Astrocyte of the spinal cord (primary cell): ENCODE measurements around the gene BCL2L15.
"Not testable (repeated sequence)": the region's sequence is repeated elsewhere in the genome, so short reads cannot be mapped to it uniquely, and the experiment has no call there.

Experiments
- DNase-seq: peaks from one replicate; pipeline ENCODE4 v3.0.0; 2011; ENCODE audit warnings: low read depth, low spot score
- H3K4me3 ChIP-seq: 2 replicates; pipeline ENCODE4 v1.5.1; 2011; ENCODE audit warnings: low read depth, mild to moderate bottlenecking, low read length, moderate library complexity
- in situ Hi-C: cut with HindIII; loops from 2 replicates; pipeline ENCODE4 v1.10.0; 2017; ENCODE audit warnings: low sequenced_read_pairs
- TF ChIP-seq, protein P1 (sequence below): IDR thresholded peaks from 2 replicates; pipeline ENCODE4 v1.5.1; 2012; ENCODE audit warnings: low read depth, mild to moderate bottlenecking, low read length, inconsistent platforms

BCL2L15 gene

DNA sequence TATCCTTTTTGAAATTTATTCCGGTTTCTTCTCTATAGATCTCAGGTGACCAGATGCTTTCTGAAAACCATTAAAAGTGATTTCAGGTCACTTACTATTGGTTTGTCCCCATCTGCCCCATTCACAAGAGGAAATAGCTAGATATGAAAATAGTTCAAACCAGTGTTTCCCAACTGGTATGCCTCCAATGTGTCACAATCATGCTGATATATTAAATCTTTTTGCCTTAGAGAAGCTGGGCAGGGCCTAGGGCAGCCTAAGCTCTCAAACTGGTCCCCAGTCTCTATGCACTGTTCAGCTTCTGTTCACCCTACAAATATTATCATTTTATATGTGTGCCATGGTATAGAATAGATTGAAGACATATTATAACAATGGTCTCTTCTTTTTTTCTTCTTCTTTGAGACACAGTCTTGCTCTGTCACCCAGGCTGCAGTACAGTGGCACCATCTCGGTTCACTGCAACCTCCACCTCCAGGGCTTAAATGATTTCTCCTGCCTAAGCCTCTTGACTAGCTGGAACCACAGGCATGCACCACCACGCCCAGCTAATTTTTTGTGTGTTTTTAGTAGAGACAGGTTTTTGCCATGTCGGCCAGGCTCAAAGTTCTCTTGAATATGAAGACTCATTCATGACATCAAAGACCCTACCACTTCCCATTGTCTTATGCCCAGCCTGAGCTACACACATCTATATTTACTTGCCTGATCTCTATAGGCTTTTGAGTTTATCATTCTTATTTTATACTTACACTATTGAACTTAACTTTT lies 31.6 kb downstream of the BCL2L15 start:
- no peak overlapping the region for H3K4me3 ChIP-seq
- in situ Hi-C loops: no loop called here
- TF ChIP-seq, protein P1, sequence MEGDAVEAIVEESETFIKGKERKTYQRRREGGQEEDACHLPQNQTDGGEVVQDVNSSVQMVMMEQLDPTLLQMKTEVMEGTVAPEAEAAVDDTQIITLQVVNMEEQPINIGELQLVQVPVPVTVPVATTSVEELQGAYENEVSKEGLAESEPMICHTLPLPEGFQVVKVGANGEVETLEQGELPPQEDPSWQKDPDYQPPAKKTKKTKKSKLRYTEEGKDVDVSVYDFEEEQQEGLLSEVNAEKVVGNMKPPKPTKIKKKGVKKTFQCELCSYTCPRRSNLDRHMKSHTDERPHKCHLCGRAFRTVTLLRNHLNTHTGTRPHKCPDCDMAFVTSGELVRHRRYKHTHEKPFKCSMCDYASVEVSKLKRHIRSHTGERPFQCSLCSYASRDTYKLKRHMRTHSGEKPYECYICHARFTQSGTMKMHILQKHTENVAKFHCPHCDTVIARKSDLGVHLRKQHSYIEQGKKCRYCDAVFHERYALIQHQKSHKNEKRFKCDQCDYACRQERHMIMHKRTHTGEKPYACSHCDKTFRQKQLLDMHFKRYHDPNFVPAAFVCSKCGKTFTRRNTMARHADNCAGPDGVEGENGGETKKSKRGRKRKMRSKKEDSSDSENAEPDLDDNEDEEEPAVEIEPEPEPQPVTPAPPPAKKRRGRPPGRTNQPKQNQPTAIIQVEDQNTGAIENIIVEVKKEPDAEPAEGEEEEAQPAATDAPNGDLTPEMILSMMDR: no peak
- no peak for DNase-seq

DNA sequence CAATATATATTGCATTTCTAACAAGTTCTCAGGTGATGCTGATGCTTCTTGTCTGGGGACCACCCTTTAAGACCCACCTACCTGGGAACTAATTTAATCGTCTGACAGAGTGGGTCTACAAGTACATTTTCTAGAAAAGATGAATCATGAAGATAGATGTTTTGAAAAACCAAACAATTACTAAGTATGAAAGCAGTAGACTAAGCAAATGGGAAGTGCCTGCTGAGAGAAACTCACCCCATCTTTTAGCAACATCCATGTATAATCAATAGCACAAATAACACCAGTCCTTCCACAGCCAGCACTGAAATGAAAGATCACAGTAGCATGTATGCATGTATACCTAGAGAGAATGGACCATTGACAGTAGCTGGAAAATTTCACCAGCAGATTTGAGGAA lies 33.1 kb downstream of the BCL2L15 start:
- TF ChIP-seq, protein P1: no peak
- no peak overlapping the region for H3K4me3 ChIP-seq
- DNase-seq: no peak
- in situ Hi-C loops: no loop called here

DNA sequence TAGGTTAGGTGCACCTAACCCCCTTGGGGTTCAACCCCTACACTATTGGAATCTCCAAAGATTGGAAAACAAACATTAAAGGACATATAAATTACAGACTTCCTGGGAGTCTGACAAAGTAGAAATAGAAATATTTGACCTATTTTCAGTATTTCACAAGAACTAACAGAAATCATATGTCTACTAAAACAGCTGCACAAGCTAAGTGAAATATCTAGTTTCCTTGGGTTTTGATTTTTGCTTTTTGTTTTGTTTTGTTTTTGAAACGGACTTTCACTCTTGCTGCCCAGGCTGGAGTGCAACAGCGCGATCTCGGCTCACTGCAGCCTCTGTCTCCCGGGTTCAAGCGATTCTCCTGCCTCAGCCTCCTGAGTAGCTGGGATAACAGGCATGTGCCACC lies 34.7 kb downstream of the BCL2L15 start:
- in situ Hi-C loops, H3K4me3 ChIP-seq, DNase-seq: not testable (repeated sequence)

DNA sequence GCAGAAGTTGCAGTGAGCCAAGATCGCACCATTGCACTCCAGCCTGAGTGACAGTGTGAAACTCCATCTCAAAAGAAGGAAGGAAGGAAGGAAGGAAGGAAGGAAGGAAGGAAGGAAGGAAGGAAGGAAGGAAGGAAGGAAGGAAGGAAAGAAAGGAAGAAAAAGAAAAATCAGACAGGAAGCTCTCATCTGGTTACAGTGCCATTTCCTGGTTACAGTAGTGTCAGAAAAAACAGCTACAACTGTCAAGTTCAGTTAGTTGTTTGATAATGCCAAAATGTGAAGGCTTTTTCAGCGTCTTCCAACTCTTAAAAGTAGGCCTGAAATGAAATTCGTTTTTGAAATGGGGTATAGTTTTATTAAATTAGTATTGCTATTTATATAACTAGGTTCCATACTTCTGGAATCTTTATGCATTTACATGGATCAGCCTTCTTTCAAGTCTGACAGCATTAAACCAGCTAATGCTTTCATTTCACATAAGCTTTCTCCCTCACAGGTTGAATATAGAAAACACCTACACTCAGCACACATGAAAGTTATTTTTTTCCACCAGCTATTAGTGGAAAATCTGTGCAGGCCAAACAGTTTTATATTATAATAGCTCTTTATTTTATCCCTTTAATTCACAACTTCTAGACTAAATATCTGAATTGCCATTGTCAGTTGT lies 37.1 kb downstream of the BCL2L15 start:
- H3K4me3 ChIP-seq: no peak overlapping the region
- in situ Hi-C loops: no loop called here
- DNase-seq: no peak
- TF ChIP-seq, protein P1: no peak

DNA sequence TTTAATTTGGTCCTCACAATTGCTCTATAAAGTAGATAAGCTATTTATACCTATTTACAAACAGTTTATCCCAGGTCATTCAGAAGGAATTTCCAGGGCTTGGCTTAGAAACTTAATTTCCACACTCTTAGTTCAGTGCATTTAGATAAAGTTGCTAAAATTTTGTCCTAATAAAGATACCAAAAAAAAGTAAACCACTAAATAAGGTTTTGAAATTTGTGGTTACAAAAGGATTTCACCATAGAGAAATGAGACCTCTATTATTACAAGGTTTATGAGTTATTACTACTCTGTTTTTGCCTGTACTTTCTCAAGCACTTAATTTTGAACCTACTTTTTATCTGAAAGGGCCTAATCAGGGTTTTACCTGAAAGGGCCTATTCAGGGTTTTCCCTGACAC lies 38.3 kb downstream of the BCL2L15 start:
- DNase-seq: no peak
- in situ Hi-C loops: no loop called here
- no peak overlapping the region for H3K4me3 ChIP-seq
- TF ChIP-seq, protein P1: no peak

DNA sequence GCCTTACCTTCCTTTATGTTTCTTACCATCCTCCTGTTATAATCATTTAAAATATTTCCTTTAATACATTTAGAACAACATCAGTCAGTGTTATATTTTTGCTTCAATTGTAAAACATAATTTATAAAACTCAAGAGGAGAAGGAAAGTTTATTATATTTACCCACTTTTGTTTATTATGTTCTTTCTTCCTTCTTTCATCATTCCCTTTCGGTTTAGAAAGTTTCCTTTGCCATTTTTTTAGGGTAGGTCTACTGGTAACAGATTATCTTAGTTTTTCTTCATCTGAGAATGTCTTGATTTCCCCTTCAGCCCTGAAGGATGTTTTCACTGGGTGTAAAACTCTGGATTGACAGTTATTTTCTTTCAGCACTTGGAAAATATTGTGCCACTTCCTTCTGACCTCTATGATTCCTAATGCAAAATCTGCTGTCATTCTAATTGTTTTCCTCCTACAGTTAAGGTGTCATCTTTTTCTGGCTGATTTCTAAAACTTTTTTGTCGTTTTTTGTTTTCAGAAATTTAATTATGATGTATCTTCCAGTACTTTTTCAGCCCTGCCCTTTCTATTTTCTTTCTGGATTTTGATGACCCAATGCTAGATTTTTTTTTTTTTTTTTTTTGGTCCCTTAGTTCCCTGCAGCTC lies 40.9 kb downstream of the BCL2L15 start:
- no peak overlapping the region for H3K4me3 ChIP-seq
- in situ Hi-C loops: no loop called here
- TF ChIP-seq, protein P1: no peak

DNA sequence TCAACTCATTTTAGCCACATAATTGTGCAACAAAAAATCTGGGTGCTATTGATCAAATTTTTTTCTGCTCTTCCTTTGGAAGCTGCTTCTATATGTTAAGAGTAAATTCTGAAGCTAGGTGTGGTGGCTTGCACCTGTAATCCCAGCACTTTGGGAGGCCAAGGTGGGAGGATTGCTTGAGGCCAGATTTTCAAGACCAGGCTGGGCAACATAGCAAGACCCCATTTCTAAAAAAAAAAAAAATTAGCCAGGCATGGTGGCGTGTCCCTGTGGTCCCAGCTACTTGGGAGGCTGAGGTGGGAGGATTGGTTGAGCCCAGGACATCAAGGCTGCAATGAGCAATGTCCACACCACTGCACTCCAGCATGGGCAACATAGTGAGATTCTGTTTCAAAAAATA lies 50.8 kb downstream of the BCL2L15 start:
- in situ Hi-C loops: no loop called here
- no peak for DNase-seq
- no peak overlapping the region for H3K4me3 ChIP-seq
- TF ChIP-seq, protein P1: no peak

More for the DNA sequence above, 40.9 kb downstream of the BCL2L15 start:
- DNase-seq: no peak
